GM19099 (cell line): Measurements from ENCODE around the gene NAA38.

Source experiments
- POLR2A ChIP-seq: IDR thresholded peaks from 3 replicates; pipeline ENCODE4 v1.6.1; 2011; ENCODE audit warnings: low read depth; ENCODE audit not compliant: insufficient read length; ENCODE audit errors: extremely low read depth

NAA38 gene

GRCh38 chr17:7834957-7835813, 22.2 kb downstream of the NAA38 start:
- no peak for TF ChIP-seq POLR2A

- TF ChIP-seq POLR2A, result no peak
Measured at GRCh38 chr17:7834542-7834956, 22.8 kb downstream of the NAA38 start.

- TF ChIP-seq POLR2A, result no peak
Measured at GRCh38 chr17:7833795-7834541, 23.4 kb downstream of the NAA38 start, which contains the start of gene KDM6B. Gene KDM6B (plus strand): TSS chr17:7834217. CDS start chr17:7845555, 11,338 bp downstream.

- no peak for TF ChIP-seq POLR2A
Measured at GRCh38 chr17:7833011-7833794, 24.2 kb downstream of the NAA38 start.

GRCh38 chr17:7832431-7832830, 24.9 kb downstream of the NAA38 start:
- TF ChIP-seq POLR2A, result no peak

GRCh38 chr17:7831233-7831632, 26.1 kb downstream of the NAA38 start:
- TF ChIP-seq POLR2A, result no peak

- TF ChIP-seq POLR2A, result no peak
Measured at GRCh38 chr17:7830616-7831015, 26.7 kb downstream of the NAA38 start.

GRCh38 chr17:7825206-7825990, 32.0 kb downstream of the NAA38 start:
- TF ChIP-seq POLR2A, result no peak

- no peak for TF ChIP-seq POLR2A
Measured at GRCh38 chr17:7824021-7824924, 33.1 kb downstream of the NAA38 start.

GRCh38 chr17:7823581-7824001, 33.8 kb downstream of the NAA38 start:
- TF ChIP-seq POLR2A, result no peak

GRCh38 chr17:7822126-7822525, 35.2 kb downstream of the NAA38 start:
- TF ChIP-seq POLR2A, result no peak

- TF ChIP-seq POLR2A, result no peak
Measured at GRCh38 chr17:7820231-7820630, 37.1 kb downstream of the NAA38 start.
